Keratinocyte (primary cell): ENCODE results near the gene FBXL17.

ENCODE experiments used
- CTCF ChIP-seq, 3 experiments: IDR thresholded peaks in 1 of 3; conservative IDR thresholded peaks in 1 of 3; optimal IDR thresholded peaks in 1 of 3; 2 replicates in 2 of 3; 3 replicates in 1 of 3; pipeline versions ENCODE3 to v1.5.1; 2011; ENCODE audit warnings: low read length in 3 of 3, mild to moderate bottlenecking in 3 of 3, moderate library complexity in 2 of 3, control low read depth in 1 of 3, inconsistent platforms in 1 of 3; ENCODE audit not compliant: insufficient read depth in 2 of 3; ENCODE audit errors: extremely low read depth in 1 of 3
- EZH2 ChIP-seq: IDR thresholded peaks from one replicate; pipeline ENCODE4 v1.6.1; 2012; ENCODE audit warnings: inconsistent platforms, mild to moderate bottlenecking, low read length, moderate library complexity

DNA sequence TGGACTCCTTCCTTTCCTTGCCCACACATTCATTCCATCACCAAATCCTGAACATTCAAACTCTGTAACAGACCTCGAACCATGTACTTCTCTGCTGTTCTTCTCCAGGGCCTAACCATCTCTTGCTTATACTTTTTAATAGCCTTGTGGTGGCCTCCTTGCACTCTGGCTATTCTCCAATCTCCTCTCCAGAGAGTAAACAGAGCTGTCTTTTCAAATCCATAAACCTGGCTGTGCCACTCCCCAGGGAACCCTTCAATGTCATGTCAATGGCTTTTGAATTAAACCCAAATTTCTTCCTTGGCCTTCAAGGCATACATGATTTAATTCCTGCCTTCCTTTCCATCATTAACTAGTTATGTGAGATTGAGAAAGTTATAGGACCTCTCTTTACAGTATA lies 433.5 kb downstream of the FBXL17 start:
- TF ChIP-seq CTCF (optimal IDR thresholded peaks at IDR 0.05 in 1 of 3, IDR thresholded peaks at IDR 0.05 in 1 of 3, conservative IDR thresholded peaks at IDR 0.05 in 1 of 3; ENCODE audit: extremely low read depth in 1 of 3, insufficient read depth in 2 of 3, low read length in 3 of 3) (no peak), EZH2 (no peak)
